ENCODE results near the gene SLN.

DNA sequence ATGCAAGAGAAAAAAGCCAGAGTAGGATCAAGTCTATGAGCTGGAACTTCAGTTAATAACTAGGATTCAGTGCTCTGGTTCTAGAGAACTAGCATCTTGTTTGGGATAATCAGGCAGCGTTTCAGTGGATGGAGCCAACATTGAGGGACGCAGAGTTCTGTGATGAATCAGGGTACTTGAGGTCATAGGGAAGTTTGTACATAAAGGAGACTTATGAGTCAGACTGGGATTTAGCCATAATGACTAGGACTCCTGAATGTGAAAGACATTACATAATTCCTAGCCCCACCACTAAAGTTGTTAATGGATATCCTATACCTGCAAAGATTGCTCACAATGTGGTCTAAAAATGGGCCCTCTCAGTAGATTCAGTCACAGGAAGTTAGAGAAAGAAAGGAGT lies 6.8 kb downstream of the SLN start:
- TF ChIP-seq, protein P1, sequence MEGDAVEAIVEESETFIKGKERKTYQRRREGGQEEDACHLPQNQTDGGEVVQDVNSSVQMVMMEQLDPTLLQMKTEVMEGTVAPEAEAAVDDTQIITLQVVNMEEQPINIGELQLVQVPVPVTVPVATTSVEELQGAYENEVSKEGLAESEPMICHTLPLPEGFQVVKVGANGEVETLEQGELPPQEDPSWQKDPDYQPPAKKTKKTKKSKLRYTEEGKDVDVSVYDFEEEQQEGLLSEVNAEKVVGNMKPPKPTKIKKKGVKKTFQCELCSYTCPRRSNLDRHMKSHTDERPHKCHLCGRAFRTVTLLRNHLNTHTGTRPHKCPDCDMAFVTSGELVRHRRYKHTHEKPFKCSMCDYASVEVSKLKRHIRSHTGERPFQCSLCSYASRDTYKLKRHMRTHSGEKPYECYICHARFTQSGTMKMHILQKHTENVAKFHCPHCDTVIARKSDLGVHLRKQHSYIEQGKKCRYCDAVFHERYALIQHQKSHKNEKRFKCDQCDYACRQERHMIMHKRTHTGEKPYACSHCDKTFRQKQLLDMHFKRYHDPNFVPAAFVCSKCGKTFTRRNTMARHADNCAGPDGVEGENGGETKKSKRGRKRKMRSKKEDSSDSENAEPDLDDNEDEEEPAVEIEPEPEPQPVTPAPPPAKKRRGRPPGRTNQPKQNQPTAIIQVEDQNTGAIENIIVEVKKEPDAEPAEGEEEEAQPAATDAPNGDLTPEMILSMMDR (IDR thresholded peaks at IDR 0.05) = no peak
- no peak for TF ChIP-seq POLR2A (IDR thresholded peaks at IDR 0.05)
